Panc1 (cell line): Measurements from ENCODE around the gene RUNX3.

Experiments
- CTCF ChIP-seq: fragments of 450-650 bp; IDR thresholded peaks from 2 replicates; pipeline ENCODE4 v1.5.1; 2017; ENCODE audit warnings: mild to moderate bottlenecking
- POLR2AphosphoS5 ChIP-seq: IDR thresholded peaks from 2 replicates; pipeline ENCODE4 v1.6.1; 2012; ENCODE audit warnings: mild to moderate bottlenecking, low read depth, low read length, moderate library complexity
- REST ChIP-seq, 2 experiments: IDR thresholded peaks; 2 replicates each; pipeline ENCODE4 v1.6.1; 2011 to 2012; ENCODE audit warnings: low read depth in 2 of 2, control low read depth in 1 of 2, low read length in 1 of 2, mild to moderate bottlenecking in 1 of 2, moderate library complexity in 1 of 2; ENCODE audit not compliant: insufficient read depth in 1 of 2
- TCF7L2 ChIP-seq: IDR thresholded peaks from 2 replicates; pipeline ENCODE4 v1.6.1; 2011; ENCODE audit warnings: mild to moderate bottlenecking, low read depth, low read length, inconsistent platforms

GRCh38 chr1:24872061-24872850, 57.8 kb downstream of the RUNX3 start:
- no peak for TF ChIP-seq CTCF
- TF ChIP-seq POLR2AphosphoS5, result no peak
- no peak for TF ChIP-seq TCF7L2
- no peak for TF ChIP-seq REST (IDR thresholded peaks at IDR 0.05; ENCODE audit: insufficient read depth in 1 of 2, low read depth in 2 of 2, low read length in 1 of 2)
